Hepatocyte (in vitro differentiated cells): ENCODE results near the gene CAPN13.

ENCODE experiments used
- CTCF ChIP-seq: fragments of 200-600 bp; sonication (generic); IDR thresholded peaks from 2 replicates; pipeline ENCODE4 v1.5.1; 2016; ENCODE audit warnings: antibody characterized with exemption, mild to moderate bottlenecking; ENCODE audit not compliant: poor library complexity
- EZH2 ChIP-seq: fragments of 200-600 bp; sonication (generic); IDR thresholded peaks from 2 replicates; pipeline ENCODE4 v1.6.1; 2016; ENCODE audit warnings: antibody characterized with exemption, mild to moderate bottlenecking, borderline replicate concordance
- EZH2phosphoT487 ChIP-seq: fragments of 200-600 bp; sonication (generic); IDR thresholded peaks from one replicate; pipeline ENCODE4 v1.6.1; 2018; ENCODE audit warnings: antibody characterized with exemption, mild to moderate bottlenecking, low read depth, moderate library complexity; ENCODE audit not compliant: unreplicated experiment, severe bottlenecking

DNA sequence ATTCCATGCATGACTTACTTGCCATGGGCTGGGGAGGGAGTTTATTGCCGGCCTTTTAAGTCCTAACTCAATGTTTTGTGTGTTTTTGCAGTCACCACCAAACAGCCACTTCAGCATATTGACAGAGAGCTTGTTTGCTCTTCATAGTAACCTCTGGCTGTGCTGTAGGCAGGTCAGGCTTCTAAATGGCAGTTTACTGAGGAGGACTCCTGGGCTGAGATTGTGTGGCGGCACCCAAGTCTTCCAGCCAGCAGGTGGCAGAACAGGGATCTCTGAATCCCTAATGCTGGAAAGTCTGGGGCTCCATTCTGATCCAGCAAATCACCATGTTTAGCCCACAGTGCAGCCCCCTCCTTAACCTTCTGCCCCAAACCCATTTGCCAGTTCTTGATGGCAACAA, 121.2 kb downstream of the CAPN13 start:
- TF ChIP-seq CTCF (peak; percentile 47), EZH2 (no peak), EZH2phosphoT487 (no peak)
